Measurements from ENCODE around the gene GAPDHS. TPM values are rescaled to one million over a fixed set of nuclear protein-coding genes. Genes with fewer than 3 reads are reported as not detected.
A peak's percentile ranks its signal among the peaks of the same experiment; 100 is the strongest.

Gene GAPDHS
- not detected in 2 replicates for total RNA-seq

DNA sequence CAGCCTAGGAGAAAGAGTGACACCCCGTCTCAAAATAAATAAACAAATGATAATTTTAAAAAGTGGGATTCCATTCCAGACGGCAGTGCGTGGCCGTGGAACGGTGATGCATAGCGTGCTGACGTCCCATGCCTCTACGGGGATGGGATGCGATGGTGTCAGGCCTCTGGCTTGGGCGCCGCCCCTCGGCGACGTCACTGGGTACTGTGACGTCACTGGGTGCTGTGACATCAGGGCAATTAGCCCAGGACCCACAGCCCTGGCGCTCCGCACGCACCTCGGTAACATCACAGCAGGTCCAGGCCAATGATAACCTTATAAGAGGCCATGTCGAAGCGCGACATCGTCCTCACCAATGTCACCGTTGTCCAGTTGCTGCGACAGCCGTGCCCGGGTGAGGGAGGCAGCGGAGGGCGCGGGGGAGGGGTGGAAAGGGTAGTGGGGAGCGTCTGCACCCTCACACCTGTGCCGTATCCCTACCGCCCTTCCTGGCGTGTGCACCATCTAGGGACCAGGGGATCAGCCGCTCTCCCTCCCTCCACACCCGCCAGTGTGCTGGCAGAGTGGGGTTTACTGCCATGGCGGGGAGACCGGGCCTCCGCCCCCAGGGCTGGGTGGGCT is at the start of gene GAPDHS:
Gene GAPDHS, plus strand, starts transcription at position 256 of the 621 bp plus-strand sequence. Its CDS starts 72 bp downstream, at position 328.
- POLR2A ChIA-PET = no interaction called here
- no peaks in the 10 kb centered on the region for H3K9me3 Mint-ChIP-seq
- no peak within 1 kb of the TSS for H3K27ac Mint-ChIP-seq
- H3K4me1 Mint-ChIP-seq = peaks cover 15% of the 10 kb centered on the region
- intact Hi-C loops (cut with micrococcal nuclease) = no loop called here
- peak within 1 kb of the TSS; percentile 75 for H3K4me3 Mint-ChIP-seq
- no peak for ATAC-seq (ENCODE audit: low read depth)
- DNase-seq = no peak
- H3K27me3 Mint-ChIP-seq = peaks cover 30% of the 10 kb centered on the region
- H3K36me3 Mint-ChIP-seq (ENCODE audit: low read depth) = no peaks in the 10 kb centered on the region
- CTCF ChIA-PET = no interaction called here
- TF ChIP-seq, protein P1, sequence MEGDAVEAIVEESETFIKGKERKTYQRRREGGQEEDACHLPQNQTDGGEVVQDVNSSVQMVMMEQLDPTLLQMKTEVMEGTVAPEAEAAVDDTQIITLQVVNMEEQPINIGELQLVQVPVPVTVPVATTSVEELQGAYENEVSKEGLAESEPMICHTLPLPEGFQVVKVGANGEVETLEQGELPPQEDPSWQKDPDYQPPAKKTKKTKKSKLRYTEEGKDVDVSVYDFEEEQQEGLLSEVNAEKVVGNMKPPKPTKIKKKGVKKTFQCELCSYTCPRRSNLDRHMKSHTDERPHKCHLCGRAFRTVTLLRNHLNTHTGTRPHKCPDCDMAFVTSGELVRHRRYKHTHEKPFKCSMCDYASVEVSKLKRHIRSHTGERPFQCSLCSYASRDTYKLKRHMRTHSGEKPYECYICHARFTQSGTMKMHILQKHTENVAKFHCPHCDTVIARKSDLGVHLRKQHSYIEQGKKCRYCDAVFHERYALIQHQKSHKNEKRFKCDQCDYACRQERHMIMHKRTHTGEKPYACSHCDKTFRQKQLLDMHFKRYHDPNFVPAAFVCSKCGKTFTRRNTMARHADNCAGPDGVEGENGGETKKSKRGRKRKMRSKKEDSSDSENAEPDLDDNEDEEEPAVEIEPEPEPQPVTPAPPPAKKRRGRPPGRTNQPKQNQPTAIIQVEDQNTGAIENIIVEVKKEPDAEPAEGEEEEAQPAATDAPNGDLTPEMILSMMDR (IDR thresholded peaks at IDR 0.05) = no peak

DNA sequence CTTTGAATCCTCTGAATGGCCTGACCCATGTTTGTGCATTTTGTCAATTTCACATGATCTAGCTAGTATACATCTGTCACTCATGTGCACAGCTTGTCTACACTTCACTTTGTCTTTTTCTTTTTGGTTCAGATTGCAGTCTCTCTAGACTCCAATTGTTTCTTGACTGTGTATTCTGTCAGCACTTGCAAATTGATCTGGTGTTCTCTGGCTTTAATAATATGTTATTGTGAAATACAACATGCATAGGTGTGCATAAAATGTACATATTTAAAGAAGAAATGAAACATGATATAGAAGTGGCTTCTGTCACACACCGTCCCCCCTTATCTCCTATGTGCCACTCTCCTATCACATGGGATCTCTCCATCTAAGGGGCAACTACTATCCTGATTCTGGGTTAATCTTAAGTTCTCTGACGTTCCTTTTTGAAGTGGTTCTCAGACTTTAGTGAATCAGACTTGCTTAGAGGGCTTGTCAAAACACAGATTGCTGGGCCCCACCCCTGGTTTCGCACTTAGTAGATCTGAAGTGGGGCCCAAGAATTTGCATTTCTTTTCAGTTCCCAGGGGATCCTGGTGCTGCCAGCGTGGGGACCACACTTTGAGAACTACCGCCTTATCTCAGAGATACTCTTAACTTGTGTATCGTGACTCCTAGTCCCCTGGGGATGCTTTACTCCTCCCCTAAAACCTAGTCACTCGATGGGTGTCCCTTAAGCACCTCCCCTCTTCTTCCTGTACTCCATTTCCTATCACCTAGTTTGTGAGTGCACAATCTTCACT is 48.8 kb upstream of the GAPDHS start:
- peaks cover 19% of the 10 kb centered on the region for H3K4me1 Mint-ChIP-seq
- TF ChIP-seq, protein P1 (IDR thresholded peaks at IDR 0.05) = no peak
- ATAC-seq (ENCODE audit: low read depth) (peak; percentile 100), DNase-seq (peak; percentile 37)
- ChIA-PET CTCF (no interaction called here), POLR2A (no interaction called here)
- H3K27me3 Mint-ChIP-seq = no peaks in the 10 kb centered on the region
- H3K4me3 Mint-ChIP-seq = peak overlapping the region; percentile 16
- H3K36me3 Mint-ChIP-seq (ENCODE audit: low read depth) = no peaks in the 10 kb centered on the region
- intact Hi-C loops (cut with micrococcal nuclease) = loop anchor here (1.0 kb wide), 1 partner anchor 25 kb away; no protein-coding TSS in a partner anchor
- H3K9me3 Mint-ChIP-seq = no peaks in the 10 kb centered on the region
- H3K27ac Mint-ChIP-seq = peak overlapping the region; percentile 35

DNA sequence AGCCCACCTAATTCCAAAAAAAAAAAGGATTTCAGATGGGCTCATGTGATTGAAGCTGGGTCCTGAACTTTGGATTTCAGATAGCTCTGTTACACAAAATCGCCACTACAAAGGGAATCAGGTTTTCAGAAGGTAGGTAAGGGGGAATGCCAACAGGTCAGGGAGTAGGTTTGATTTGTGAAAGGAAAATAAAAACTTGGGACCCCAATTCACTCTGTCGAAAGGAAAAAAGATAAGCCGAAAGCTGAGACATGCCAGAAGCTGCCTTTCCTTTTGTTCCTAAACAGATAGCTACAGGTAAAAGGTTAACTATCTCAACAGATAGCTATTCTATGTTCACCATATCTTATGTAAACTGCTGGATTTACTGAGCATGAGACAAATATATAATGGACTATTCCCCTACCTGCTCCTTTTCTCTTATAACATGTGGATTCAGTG is 47.0 kb upstream of the GAPDHS start:
- no peak for ATAC-seq (ENCODE audit: low read depth)
- CTCF ChIA-PET = interaction anchor here (2.1 to 2.5 kb wide), 2 partner anchors 9 to 133 kb away, joined by 9 to 11 read pairs; no protein-coding TSS in a partner anchor

DNA sequence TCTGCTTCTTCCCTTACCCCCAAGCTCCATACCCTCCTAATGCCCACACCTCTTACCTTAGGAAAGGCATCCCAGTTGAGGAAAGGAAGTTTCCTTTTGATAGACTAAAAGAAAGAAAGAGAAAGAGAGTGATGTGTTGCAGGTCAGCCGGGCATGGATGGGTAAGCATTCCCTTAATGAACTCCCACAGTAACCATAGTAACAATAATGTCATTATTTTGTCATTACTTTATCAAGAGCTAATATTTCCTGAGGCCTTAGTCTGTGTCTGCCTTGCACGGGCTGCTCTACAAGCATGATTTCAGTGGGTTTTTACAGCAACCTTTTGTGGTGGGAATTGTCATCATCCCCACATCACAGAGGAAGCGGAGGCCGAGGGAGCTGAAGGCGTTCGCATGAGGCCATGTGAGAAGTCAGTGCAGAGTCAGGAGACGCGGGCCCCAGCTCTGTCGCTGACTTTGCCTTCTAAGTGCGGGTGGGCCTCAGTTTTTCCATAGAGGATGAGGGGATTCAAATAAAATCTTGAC is 45.5 kb upstream of the GAPDHS start:
- Mint-ChIP-seq H3K4me3 (no peak overlapping the region), H3K9me3 (no peaks in the 10 kb centered on the region), H3K4me1 (peaks cover 19% of the 10 kb centered on the region), H3K27me3 (peaks cover 8% of the 10 kb centered on the region), H3K36me3 (ENCODE audit: low read depth) (no peaks in the 10 kb centered on the region), H3K27ac (no peak overlapping the region)
- DNase-seq = no peak
- intact Hi-C loops (cut with micrococcal nuclease) = no loop called here
- no peak for ATAC-seq (ENCODE audit: low read depth)
- ChIA-PET POLR2A (interaction anchor here (0.5 to 1.6 kb wide), 4 partner anchors 20 to 125 kb away, joined by 3 to 5 read pairs (median 4); no protein-coding TSS in a partner anchor), CTCF (interaction anchor here (0.9 to 2.5 kb wide), 3 partner anchors 8 to 135 kb away, joined by 3 to 11 read pairs (median 9); no protein-coding TSS in a partner anchor)
- TF ChIP-seq, protein P1 (IDR thresholded peaks at IDR 0.05) = no peak

More for the DNA sequence above, 47.0 kb upstream of the GAPDHS start:
- intact Hi-C loops (cut with micrococcal nuclease) = no loop called here
- peaks cover 4% of the 10 kb centered on the region for H3K27me3 Mint-ChIP-seq
- no peak overlapping the region for H3K4me3 Mint-ChIP-seq
- peaks cover 19% of the 10 kb centered on the region for H3K4me1 Mint-ChIP-seq
- TF ChIP-seq, protein P1 (IDR thresholded peaks at IDR 0.05) = no peak
- DNase-seq = no peak
- no peak overlapping the region for H3K27ac Mint-ChIP-seq
- no peaks in the 10 kb centered on the region for H3K9me3 Mint-ChIP-seq
- H3K36me3 Mint-ChIP-seq (ENCODE audit: low read depth) = no peaks in the 10 kb centered on the region
- POLR2A ChIA-PET = interaction anchor here (0.6 to 0.9 kb wide), 4 partner anchors 9 to 281 kb away, joined by 3 to 7 read pairs (median 3); no protein-coding TSS in a partner anchor

Measured in activated B cell treated with CpG ODN at 0.5 μM for 24 hours (primary cell).